K562 (cell line): Measurements from ENCODE around the gene BCAR3. TPM values are rescaled to one million over a fixed set of nuclear protein-coding genes. Genes with fewer than 3 reads are reported as not detected.
A peak's percentile ranks its signal among the peaks of the same experiment; 100 is the strongest.

Source experiments
- ATF2 ChIP-seq: sonication (generic); formaldehyde crosslinking; IDR thresholded peaks from 2 replicates; pipeline ENCODE4 v1.8.1; 2022; ENCODE audit warnings: missing genetic modification reagents
- BHLHE40 ChIP-seq: IDR thresholded peaks from 2 replicates; pipeline ENCODE4 v1.6.1; 2011; ENCODE audit warnings: low read length, improper control_type of control experiment
- CCAR2 ChIP-seq: fragments of 200-400 bp; formaldehyde crosslinking; IDR thresholded peaks from 2 replicates; pipeline ENCODE4 v1.6.1; 2017; ENCODE audit warnings: mild to moderate bottlenecking, low read depth, low read length
- DACH1 ChIP-seq: fragments of 450-650 bp; IDR thresholded peaks from 2 replicates; pipeline ENCODE4 v1.6.1; 2018; ENCODE audit not compliant: partially characterized antibody
- FOXK1 ChIP-seq: sonication (generic); formaldehyde crosslinking; IDR thresholded peaks from 2 replicates; pipeline ENCODE4 v1.8.0; 2022; ENCODE audit warnings: missing genetic modification reagents, mild to moderate bottlenecking, borderline replicate concordance
- ID3 ChIP-seq, 2 experiments: fragments of 250-450 bp in 1 of 2; fragments of 450-650 bp in 1 of 2; sonication (Bioruptor Pico) in 1 of 2; IDR thresholded peaks; 2 replicates each; pipeline versions ENCODE4 v1.6.1 to v1.8.0; 2016 to 2021; ENCODE audit warnings: mild to moderate bottlenecking in 2 of 2, moderate library complexity in 2 of 2, missing compliant biosample characterization in 1 of 2, missing genetic modification characterization in 1 of 2
- MBD2 ChIP-seq: sonication (generic); IDR thresholded peaks from 2 replicates; pipeline ENCODE4 v1.6.1; 2016; ENCODE audit warnings: low read depth, borderline replicate concordance
- NFE2L1 ChIP-seq: fragments of 450-650 bp; IDR thresholded peaks from 2 replicates; pipeline ENCODE4 v1.6.1; 2016; ENCODE audit warnings: missing genetic modification characterization, low read depth, mild to moderate bottlenecking, missing compliant biosample characterization, moderate library complexity, borderline replicate concordance
- POLR2AphosphoS2 ChIP-seq: IDR thresholded peaks from 2 replicates; pipeline ENCODE4 v1.6.1; 2012; ENCODE audit warnings: low read length, improper control_type of control experiment
- RB1 ChIP-seq: fragments of 450-650 bp; IDR thresholded peaks from 2 replicates; pipeline ENCODE4 v1.6.1; 2017; ENCODE audit warnings: low read depth, mild to moderate bottlenecking
- SETDB1 ChIP-seq: IDR thresholded peaks from one replicate; pipeline ENCODE4 v1.6.1; 2012; ENCODE audit warnings: low read length, control low read depth, inconsistent platforms
- SREBF1 ChIP-seq: fragments of 150-350 bp; IDR thresholded peaks from 2 replicates; pipeline ENCODE4 v1.6.1; 2014; ENCODE audit warnings: antibody characterized with exemption, low read depth, low read length, borderline replicate concordance
- TBL1XR1 ChIP-seq, 2 experiments: IDR thresholded peaks; 2 replicates each; pipeline ENCODE4 v1.6.1; 2012; ENCODE audit warnings: improper control_type of control experiment in 2 of 2, low read length in 2 of 2, mild to moderate bottlenecking in 1 of 2
- THRA ChIP-seq: fragments of 450-650 bp; IDR thresholded peaks from 2 replicates; pipeline ENCODE4 v1.6.1; 2017; ENCODE audit warnings: mild to moderate bottlenecking, moderate library complexity
- ZBTB49 ChIP-seq: sonication (generic); formaldehyde crosslinking; IDR thresholded peaks from 2 replicates; pipeline ENCODE4 v1.8.0; 2022; ENCODE audit warnings: missing genetic modification reagents, mild to moderate bottlenecking, borderline replicate concordance
- ZC3H11A ChIP-seq: IDR thresholded peaks from 2 replicates; pipeline ENCODE4 v1.6.1; 2012; ENCODE audit warnings: low read depth, low read length, improper control_type of control experiment
- ZFP36 ChIP-seq: fragments of 150-350 bp; IDR thresholded peaks from 2 replicates; pipeline ENCODE4 v1.6.1; 2018; ENCODE audit warnings: low read length, low read depth; ENCODE audit not compliant: partially characterized antibody
- ZNF143 ChIP-seq: sonication (generic); formaldehyde crosslinking; IDR thresholded peaks from 2 replicates; pipeline ENCODE4 v1.9.0; 2022; ENCODE audit warnings: mild to moderate bottlenecking, missing genetic modification reagents
- ZNF384 ChIP-seq: IDR thresholded peaks from 2 replicates; pipeline ENCODE4 v1.6.1; 2012; ENCODE audit warnings: low read depth, low read length, improper control_type of control experiment
- ZNF76 ChIP-seq: fragments of 250-450 bp; sonication (Bioruptor Pico); IDR thresholded peaks from 2 replicates; pipeline ENCODE4 v1.4.0; 2020; ENCODE audit warnings: mild to moderate bottlenecking, moderate library complexity, borderline replicate concordance
- ZSCAN29 ChIP-seq: fragments of 450-650 bp; IDR thresholded peaks from 2 replicates; pipeline ENCODE4 v1.6.1; 2017
- polyA plus RNA-seq, 8 experiments: library from polyadenylated mRNA; depleted of rRNA in 4 of 8; stranded (reverse) in 5 of 8; unstranded in 3 of 8; fragments of >200 nt; fragmentation: Nextera tagmentation in 2 of 8; fragmentation: Illumina TruSeq in 1 of 8; extraction: Ambion mirVana in 2 of 8; extraction: Trizol in 1 of 8; gene quantifications; 2 replicates each; pipeline versions ENCODE4 v1.2.1 to v1.2.3, GENCODE V29; 2011 to 2014; ENCODE audit warnings: inconsistent platforms in 1 of 8, missing spikeins in 1 of 8
- total RNA-seq, 7 experiments: library from RNA; depleted of rRNA in 6 of 7; stranded (reverse); fragments of >200 nt in 6 of 7; fragmentation: Illumina TruSeq in 2 of 7; extraction: Trizol in 2 of 7; gene quantifications; 2 replicates each; pipeline versions ENCODE4 v1.2.1 to v1.2.3, GENCODE V29; 2011 to 2021; ENCODE audit warnings: low replicate concordance in 1 of 7
- TF ChIP-seq, protein P1 (sequence below): sonication (generic); formaldehyde crosslinking; IDR thresholded peaks from 2 replicates; pipeline ENCODE4 v1.8.1; 2022; ENCODE audit warnings: missing genetic modification reagents

The BCAR3 gene
- total and polyA plus RNA-seq, 9 of the 15 experiments (the other 6 are each of a cell fraction or from before 2014, with no cell fraction given), result 1.8 to 6.3 (median 3.8) TPM

DNA sequence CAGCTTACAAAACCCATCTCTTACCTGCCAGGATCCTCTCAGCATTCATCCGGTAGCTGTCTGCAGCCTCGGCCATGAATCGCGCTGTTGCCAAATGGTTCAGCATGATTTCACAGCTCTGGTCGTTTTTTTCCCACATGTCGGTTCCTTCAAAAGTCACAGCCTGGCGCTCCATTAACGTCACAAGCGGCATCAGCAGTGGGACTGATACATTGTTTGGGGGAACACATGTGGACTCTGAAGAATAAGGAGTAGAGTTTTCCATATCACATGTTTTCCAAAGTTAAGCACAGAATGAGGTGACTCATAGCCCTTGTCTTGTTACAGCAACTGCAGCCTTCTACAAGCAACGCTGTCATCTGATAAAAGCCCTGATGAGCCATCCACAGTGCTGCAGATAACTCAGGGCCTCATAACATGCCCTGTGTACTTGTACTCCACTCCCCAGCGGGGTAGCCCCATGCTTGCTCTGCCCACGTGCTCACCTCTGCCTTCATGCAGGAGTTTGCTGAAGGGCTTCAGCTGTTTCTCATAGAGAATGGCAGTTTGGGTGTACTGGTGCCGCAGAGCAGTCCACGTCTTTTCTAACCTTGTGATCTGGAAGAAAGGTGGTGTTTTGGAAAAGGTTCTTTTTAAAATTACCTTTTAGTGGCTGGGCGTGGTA lies 114.2 kb downstream of the BCAR3 start (continued):
- TF ChIP-seq NFE2L1 (tag), result no peak
- no peak for TF ChIP-seq THRA
- no peak for TF ChIP-seq ZSCAN29
- no peak for TF ChIP-seq ZNF143 (CRISPR knock-in tag)
- peak in 1 of 2 experiments; percentile 76; a peak in 2 of 4 replicates for TF ChIP-seq TBL1XR1 (IDR thresholded peaks at IDR 0.05; ENCODE audit: low read length in 2 of 2)
- TF ChIP-seq ZBTB49 (CRISPR knock-in tag), result no peak
- TF ChIP-seq ZNF76 (CRISPR knock-in tag), result 0 out of 2 replicates have a peak, but pooled peaks have one; percentile 72
- TF ChIP-seq SREBF1, result no peak
- TF ChIP-seq SETDB1, result no peak
- no peak for TF ChIP-seq MBD2
- TF ChIP-seq ZC3H11A, result no peak
- no peak for TF ChIP-seq CCAR2
- TF ChIP-seq ATF2, result no peak
- TF ChIP-seq POLR2AphosphoS2, result no peak
- TF ChIP-seq DACH1, result peak; percentile 77
- peak; percentile 94; the same call in 1 of the 2 replicates for TF ChIP-seq FOXK1
- TF ChIP-seq, protein P1, sequence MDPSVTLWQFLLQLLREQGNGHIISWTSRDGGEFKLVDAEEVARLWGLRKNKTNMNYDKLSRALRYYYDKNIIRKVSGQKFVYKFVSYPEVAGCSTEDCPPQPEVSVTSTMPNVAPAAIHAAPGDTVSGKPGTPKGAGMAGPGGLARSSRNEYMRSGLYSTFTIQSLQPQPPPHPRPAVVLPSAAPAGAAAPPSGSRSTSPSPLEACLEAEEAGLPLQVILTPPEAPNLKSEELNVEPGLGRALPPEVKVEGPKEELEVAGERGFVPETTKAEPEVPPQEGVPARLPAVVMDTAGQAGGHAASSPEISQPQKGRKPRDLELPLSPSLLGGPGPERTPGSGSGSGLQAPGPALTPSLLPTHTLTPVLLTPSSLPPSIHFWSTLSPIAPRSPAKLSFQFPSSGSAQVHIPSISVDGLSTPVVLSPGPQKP (CRISPR knock-in tag), result no peak
- peak; percentile 25 for TF ChIP-seq ZFP36
- no peak for TF ChIP-seq RB1
- peak; percentile 74; the same call in 1 of the 2 replicates for TF ChIP-seq BHLHE40
- TF ChIP-seq ZNF384, result no peak
- no peak for TF ChIP-seq ID3 (CRISPR knock-in tag; IDR thresholded peaks at IDR 0.05)
- TF ChIP-seq ID3 (tag; IDR thresholded peaks at IDR 0.05), result peak; percentile 49; the same call in 1 of the 2 replicates
